G401.6 (cell line): ENCODE results near the gene GOLGB1.
A peak's percentile ranks its signal among the peaks of the same experiment; 100 is the strongest.
"Not testable (repeated sequence)": the region's sequence is repeated elsewhere in the genome, so short reads cannot be mapped to it uniquely, and the experiment has no call there.

Source experiments
- FAIRE-seq: peaks from 2 replicates; lab custom pipeline; 2012; peaks lifted over from hg19 to GRCh38; lab: Jason Lieb, UNC

Gene GOLGB1, protein sequence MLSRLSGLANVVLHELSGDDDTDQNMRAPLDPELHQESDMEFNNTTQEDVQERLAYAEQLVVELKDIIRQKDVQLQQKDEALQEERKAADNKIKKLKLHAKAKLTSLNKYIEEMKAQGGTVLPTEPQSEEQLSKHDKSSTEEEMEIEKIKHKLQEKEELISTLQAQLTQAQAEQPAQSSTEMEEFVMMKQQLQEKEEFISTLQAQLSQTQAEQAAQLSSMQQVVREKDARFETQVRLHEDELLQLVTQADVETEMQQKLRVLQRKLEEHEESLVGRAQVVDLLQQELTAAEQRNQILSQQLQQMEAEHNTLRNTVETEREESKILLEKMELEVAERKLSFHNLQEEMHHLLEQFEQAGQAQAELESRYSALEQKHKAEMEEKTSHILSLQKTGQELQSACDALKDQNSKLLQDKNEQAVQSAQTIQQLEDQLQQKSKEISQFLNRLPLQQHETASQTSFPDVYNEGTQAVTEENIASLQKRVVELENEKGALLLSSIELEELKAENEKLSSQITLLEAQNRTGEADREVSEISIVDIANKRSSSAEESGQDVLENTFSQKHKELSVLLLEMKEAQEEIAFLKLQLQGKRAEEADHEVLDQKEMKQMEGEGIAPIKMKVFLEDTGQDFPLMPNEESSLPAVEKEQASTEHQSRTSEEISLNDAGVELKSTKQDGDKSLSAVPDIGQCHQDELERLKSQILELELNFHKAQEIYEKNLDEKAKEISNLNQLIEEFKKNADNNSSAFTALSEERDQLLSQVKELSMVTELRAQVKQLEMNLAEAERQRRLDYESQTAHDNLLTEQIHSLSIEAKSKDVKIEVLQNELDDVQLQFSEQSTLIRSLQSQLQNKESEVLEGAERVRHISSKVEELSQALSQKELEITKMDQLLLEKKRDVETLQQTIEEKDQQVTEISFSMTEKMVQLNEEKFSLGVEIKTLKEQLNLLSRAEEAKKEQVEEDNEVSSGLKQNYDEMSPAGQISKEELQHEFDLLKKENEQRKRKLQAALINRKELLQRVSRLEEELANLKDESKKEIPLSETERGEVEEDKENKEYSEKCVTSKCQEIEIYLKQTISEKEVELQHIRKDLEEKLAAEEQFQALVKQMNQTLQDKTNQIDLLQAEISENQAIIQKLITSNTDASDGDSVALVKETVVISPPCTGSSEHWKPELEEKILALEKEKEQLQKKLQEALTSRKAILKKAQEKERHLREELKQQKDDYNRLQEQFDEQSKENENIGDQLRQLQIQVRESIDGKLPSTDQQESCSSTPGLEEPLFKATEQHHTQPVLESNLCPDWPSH (N-terminal part only)

GRCh38 chr3:121749276-121750086, at the start of gene GOLGB1:
GOLGB1 (minus strand) TSS chr3:121749741; CDS start chr3:121730971, 18,770 bp downstream.
- FAIRE-seq = peak; percentile 99

DNA sequence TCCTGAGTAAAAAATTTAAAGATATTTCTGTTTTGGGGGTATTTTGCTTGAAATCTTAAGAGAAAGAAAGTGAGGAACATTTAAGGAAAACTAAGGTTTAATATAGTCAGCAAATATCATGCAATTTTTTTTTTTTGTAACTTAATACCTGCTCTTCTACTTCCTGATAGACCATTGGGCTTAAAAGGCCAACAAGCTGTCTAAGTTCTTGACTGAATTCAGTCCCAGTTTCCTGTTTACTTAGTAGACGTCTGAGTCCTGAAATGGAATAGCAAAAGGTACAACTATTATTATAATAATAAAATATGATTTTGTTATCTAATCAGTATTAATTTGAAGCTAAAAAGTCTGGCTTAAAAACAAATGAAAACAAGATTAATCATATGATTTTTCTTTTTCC, 47.4 kb upstream of the GOLGB1 start:
- no peak for FAIRE-seq

DNA sequence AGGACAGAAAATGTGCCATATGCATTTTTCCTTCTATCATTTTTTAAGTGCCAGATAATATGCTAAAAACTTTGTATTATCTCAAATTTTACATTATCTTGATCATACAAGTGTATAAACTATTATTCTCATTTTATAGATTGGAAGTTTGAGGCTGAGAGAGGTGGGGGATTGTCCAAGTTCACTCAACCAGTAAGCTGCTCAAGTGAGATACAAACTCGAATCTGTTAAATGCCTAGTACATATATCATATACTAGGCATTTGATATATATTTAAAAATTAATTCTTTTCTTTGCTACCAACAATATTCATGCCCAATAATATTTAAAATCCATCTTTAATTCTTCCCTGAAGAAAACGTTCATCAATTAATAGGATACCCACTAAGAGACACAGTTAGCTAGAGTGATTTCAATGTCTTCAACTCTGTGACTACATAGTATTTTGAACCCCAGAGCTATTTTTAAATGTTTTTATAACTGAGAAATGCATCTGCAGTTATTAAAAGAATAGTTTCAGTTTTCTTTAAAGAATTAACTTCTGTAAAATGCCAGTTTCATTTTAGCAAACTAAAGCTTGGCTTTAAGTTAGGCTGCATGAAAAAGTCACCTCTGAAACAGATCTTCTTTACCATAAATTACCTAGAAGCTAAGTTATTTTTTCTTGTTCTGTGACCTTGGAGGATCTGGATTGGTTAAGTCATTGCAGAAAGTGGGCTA, 44.9 kb upstream of the GOLGB1 start:
- FAIRE-seq = no peak

DNA sequence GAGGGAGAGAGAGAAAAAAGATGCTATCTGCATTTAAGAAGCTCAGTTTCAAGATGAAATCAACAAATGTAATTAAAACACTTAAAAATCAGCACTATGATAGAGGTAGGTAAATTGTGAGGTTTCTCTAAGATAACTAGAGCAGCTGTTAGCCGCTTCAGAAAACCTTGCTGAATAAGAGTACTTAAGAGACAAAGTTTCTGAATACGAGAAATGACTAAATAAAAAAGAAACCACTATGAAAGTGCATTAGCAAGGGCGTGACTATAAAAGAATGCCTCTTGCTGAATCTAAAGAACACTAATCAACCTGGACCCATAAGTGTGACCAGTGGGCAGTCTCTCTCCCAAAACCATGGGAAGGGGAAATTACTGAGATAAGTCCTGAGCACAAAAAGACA, 43.5 kb upstream of the GOLGB1 start:
- FAIRE-seq = no peak

- FAIRE-seq = no peak
Observed at GRCh38 chr3:121786485-121786884, 36.9 kb upstream of the GOLGB1 start.

- not testable (repeated sequence) for FAIRE-seq
Observed at GRCh38 chr3:121782784-121783183, 33.2 kb upstream of the GOLGB1 start.

DNA sequence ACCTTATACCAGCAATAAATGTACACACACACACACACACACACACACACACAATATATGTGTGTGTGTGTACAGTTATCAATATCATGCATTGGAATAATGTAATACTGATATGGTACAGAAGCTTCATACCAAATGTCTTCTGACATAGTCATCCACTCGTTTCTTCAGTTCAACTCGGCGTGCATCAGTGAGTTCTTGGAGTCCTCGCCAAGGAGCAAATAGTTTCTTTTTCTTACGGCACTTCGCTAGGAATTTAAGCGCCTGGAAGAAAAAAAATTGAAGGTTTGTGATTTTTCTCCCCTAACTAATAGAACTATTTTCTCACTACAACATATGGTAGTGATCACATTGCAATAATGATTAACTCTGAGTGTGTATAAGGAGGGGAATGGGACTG, 32.1 kb upstream of the GOLGB1 start:
- FAIRE-seq = no peak

- FAIRE-seq = not testable (repeated sequence)
Observed at GRCh38 chr3:121775095-121775494, 25.6 kb upstream of the GOLGB1 start.

DNA sequence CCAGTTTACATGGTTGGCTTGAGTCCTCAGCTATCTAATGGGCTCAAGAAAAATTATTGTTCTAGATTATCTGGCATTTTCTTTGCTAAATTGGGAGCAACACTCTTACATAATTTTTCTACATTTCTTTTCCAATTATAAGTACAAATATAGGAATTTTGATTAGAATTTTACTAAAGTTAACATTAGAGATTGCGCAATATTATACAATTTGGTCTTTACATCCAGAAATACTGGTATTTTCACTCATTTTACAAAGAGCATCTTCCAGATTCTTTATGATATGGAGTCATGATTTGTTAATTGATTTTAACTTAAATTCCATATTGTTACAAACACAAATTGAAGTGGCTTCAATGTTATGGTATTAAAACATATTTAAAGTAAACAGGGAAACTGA, 19.7 kb upstream of the GOLGB1 start:
- FAIRE-seq = peak; percentile 42

DNA sequence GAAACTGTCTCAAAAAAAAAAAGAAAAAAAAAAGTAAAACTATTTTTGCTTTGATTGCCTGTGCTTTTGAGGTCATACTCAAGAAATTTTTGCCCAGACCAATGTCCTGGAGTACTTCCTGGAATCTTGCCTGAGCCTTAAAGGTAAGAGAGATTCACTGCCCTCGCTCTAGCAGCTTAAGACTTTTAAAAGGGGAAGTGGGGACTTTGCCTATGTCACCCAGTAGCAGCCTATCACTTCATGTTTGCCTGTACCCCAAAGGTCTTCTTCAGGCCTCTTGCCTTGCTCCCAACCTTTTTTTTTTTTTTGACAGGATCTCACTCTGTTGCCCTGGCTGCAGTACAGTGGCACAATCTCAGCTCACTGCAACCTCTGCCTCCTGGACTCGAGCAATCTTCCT, 18.9 kb upstream of the GOLGB1 start:
- no peak for FAIRE-seq

DNA sequence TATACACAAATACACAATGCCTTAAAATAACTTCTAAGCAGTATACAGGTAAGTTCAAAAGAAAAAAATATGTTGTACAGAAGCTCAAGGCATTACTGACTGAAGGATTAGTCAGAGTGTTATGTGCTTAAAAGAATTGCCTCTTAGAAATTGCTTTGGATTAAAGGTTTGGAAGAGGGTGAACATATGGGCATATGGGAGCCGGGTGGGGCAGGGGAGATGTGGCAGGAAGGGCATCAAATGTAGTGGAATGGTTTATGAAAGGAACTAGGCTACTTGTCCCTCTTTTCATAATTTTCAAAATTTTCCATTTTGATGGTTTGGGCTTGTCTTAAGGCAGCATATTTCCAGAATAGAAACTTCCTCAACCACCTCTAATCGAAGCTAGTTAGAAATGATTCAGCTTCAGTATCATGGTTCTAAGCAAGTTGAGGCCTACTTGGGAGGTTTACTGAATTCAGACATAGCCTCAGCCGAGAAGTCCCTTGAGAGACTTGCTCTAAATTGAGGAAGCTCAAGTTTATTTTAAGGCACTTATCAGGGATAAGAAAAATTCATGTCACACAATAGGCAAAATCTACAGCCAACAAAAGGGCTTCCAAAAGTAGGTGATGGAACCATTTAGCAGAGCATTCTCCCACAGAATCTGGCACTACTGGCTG, 10.1 kb upstream of the GOLGB1 start:
- no peak for FAIRE-seq

- no peak for FAIRE-seq
Observed at GRCh38 chr3:121758727-121759450, 9.3 kb upstream of the GOLGB1 start.

DNA sequence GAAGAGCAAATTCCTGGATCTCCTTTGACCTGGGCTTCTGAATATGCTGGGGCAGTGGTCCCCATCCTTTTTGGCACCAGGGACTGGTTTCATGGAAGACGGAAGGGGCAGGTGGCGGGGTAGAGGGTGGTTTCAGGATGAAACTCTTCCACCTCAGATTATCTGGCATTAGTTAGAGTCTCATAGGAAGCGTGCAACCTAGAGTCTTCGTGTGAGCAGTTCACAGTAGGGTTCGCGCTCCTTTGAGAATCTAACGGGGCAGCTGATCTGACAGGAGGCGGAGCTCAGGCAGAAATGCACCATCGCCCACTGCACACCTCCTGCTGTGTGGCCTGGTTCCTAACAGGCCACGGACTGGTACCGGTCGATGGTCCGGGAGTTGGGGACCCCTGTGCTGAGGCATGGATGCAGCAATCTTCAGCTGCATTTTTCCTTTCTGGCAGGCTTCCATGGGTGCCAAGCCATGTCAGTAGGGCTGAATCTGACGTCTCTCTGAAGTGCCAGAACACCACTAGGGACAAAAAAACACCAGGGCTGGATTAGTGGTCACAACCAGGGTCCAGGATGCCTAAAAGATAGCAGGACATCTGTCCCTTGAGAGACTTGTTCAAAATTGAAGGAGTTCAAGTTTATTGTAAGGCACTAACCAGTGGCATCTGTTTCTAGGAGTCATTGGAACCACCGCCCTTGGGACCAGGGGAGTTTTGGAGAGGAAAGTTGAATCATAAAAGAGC, 8.4 kb upstream of the GOLGB1 start:
- FAIRE-seq = no peak

GRCh38 chr3:121757087-121757811, 7.7 kb upstream of the GOLGB1 start:
- no peak for FAIRE-seq

- FAIRE-seq = no peak
Observed at GRCh38 chr3:121752772-121753171, 3.2 kb upstream of the GOLGB1 start.

DNA sequence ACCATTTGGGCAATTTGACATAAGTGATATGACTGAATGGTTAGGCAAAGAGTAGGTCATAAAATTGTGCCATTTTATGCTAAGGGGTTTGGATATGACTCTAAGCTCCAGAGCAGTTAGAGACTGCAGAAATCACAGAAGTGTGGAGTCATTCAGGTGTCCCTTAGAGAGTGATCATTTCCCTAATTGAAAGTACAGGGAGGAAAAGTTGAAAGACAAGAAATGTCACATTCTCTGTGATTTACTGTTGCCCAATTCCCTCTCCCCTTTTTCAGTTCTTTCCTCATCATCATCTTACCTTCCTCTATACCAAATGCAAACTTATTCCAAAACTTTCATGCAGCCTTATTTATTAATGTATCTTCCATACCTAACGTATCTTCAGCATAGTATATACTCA, 2.7 kb upstream of the GOLGB1 start:
- no peak for FAIRE-seq

GRCh38 chr3:121750087-121750415, 510 bp upstream of the GOLGB1 start:
- FAIRE-seq = no peak

DNA sequence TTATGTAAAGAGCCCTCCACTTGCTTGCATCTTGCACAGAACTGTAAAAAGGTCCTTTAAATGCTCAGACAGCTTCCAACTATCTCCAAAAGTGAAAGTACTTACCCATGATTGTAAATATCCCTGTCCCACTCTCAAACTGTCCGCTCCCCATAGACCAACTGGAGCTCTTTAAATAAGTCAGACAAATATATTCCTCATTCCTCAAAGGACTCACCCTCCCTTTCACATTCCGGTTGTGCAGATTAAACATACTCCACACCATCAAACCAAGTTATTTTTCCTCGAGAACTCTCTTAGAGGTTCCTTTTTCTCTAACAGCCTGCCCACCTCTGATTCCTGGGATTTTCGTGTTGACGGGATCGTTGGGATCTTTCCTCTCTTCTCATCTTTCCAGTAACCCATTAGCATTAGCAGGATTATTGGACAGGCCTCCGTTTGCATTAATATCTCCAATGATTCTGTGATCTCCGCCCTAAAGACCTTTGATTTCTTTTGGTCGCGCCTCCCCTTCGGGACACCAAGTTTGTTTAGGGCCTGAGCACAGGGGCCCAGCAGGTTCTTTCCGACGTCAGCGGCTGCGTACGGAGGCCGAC, 763 bp downstream of the GOLGB1 start:
- no peak for FAIRE-seq
